H1 (cell line): Measurements from ENCODE around the gene FGGY. TPM values are rescaled to one million over a fixed set of nuclear protein-coding genes. Genes with fewer than 3 reads are reported as not detected.

ENCODE experiments used
- CTCF ChIA-PET: fragments of 300-600 bp; sonication (Branson Sonifier 250); formaldehyde crosslinking; loops from one replicate; lab custom pipeline; 2021; ENCODE audit not compliant: partially characterized antibody; lab: Charles Lee
- POLR2A ChIA-PET: fragments of 300-600 bp; sonication (Branson Sonifier 250); formaldehyde crosslinking; loops from one replicate; lab custom pipeline; 2021; ENCODE audit warnings: inconsistent platforms; ENCODE audit not compliant: partially characterized antibody; lab: Charles Lee
- DNase-seq, 2 experiments: peaks; one replicate each; pipeline versions ENCODE4 v3.0.0 to v3.0.0-alpha.2; 2010 to 2022; ENCODE audit warnings: low spot score in 2 of 2, low read depth in 1 of 2, mixed read lengths in 1 of 2
- FAIRE-seq: peaks from 2 replicates; lab custom pipeline; 2011; peaks lifted over from hg19 to GRCh38; lab: Jason Lieb, UNC
- H2AFZ ChIP-seq: 2 replicates; pipeline ENCODE4 v1.8.1; 2012; ENCODE audit warnings: low read length, inconsistent platforms
- H2AK5ac ChIP-seq: 2 replicates; pipeline ENCODE4 v1.6.1; 2013; ENCODE audit warnings: low read depth, low read length
- H2BK120ac ChIP-seq: replicated peaks from 2 replicates; pipeline ENCODE3; 2013; ENCODE audit warnings: low read depth, low read length, inconsistent platforms
- H2BK12ac ChIP-seq: 2 replicates; pipeline ENCODE4 v1.6.1; 2013; ENCODE audit warnings: low read depth, low read length
- H2BK15ac ChIP-seq: 2 replicates; pipeline ENCODE4 v1.6.1; 2013; ENCODE audit warnings: low read length
- H2BK20ac ChIP-seq: 2 replicates; pipeline ENCODE4 v1.6.1; 2013; ENCODE audit warnings: low read length
- H2BK5ac ChIP-seq: 2 replicates; pipeline ENCODE4 v1.6.1; 2013; ENCODE audit warnings: low read depth, low read length
- H3K14ac ChIP-seq: 2 replicates; pipeline ENCODE4 v1.6.1; 2013; ENCODE audit warnings: inconsistent platforms; ENCODE audit not compliant: insufficient read length
- H3K18ac ChIP-seq: 2 replicates; pipeline ENCODE4 v1.6.1; 2013; ENCODE audit warnings: low read length; ENCODE audit errors: extremely low read depth
- H3K23ac ChIP-seq: 2 replicates; pipeline ENCODE4 v1.6.1; 2013; ENCODE audit warnings: inconsistent platforms; ENCODE audit not compliant: insufficient read length
- H3K23me2 ChIP-seq: 2 replicates; pipeline ENCODE4 v1.6.1; 2013; ENCODE audit warnings: low read depth, low read length
- H3K27ac ChIP-seq: 2 replicates; pipeline ENCODE4 v1.6.1; 2011; ENCODE audit warnings: low read depth, low read length, inconsistent platforms
- H3K27me3 ChIP-seq, 4 experiments: replicated peaks in 1 of 4; 1 replicate in 1 of 4; 2 replicates in 3 of 4; pipeline versions ENCODE4 v1.6.1 to v1.8.1; 2011 to 2013; ENCODE audit warnings: low read length in 3 of 4, mild to moderate bottlenecking in 3 of 4, inconsistent platforms in 2 of 4, mixed read lengths in 2 of 4, moderate library complexity in 1 of 4; ENCODE audit not compliant: control insufficient read depth in 3 of 4, insufficient read depth in 3 of 4; ENCODE audit errors: extremely low read depth in 1 of 4
- H3K36me3 ChIP-seq, 4 experiments: 2 replicates each; pipeline versions ENCODE4 v1.6.1 to v1.8.1; 2011 to 2013; ENCODE audit warnings: mild to moderate bottlenecking in 4 of 4, low read length in 3 of 4, moderate library complexity in 2 of 4, control low read depth in 1 of 4, inconsistent platforms in 1 of 4; ENCODE audit not compliant: insufficient read depth in 4 of 4, control insufficient read depth in 2 of 4
- H3K4ac ChIP-seq: replicated peaks from 2 replicates; pipeline ENCODE3; 2013; ENCODE audit warnings: low read length, low read depth, mixed read lengths, inconsistent platforms; ENCODE audit not compliant: insufficient read length
- H3K4me1 ChIP-seq, 4 experiments: replicated peaks in 1 of 4; 1 replicate in 1 of 4; 2 replicates in 3 of 4; pipeline versions ENCODE4 v1.6.1 to v1.8.1; 2011 to 2013; ENCODE audit warnings: low read length in 3 of 4, inconsistent platforms in 2 of 4, mixed read lengths in 1 of 4; ENCODE audit not compliant: insufficient read depth in 4 of 4, control insufficient read depth in 3 of 4
- H3K4me2 ChIP-seq, 2 experiments: 2 replicates each; pipeline versions ENCODE4 v1.6.1 to v1.8.1; 2011 to 2013; ENCODE audit warnings: low read depth in 2 of 2, low read length in 2 of 2, control low read depth in 1 of 2, inconsistent platforms in 1 of 2, mild to moderate bottlenecking in 1 of 2; ENCODE audit not compliant: insufficient read depth in 1 of 2
- H3K4me3 ChIP-seq, 4 experiments: fragments of 200-600, 300-600 bp in 1 of 4; sonication (generic), shearing (Covaris generic), sonication (Bioruptor Twin) in 1 of 4; 2 replicates each; pipeline versions ENCODE4 v1.5.1 to v1.8.1; 2011 to 2016; ENCODE audit warnings: low read length in 4 of 4, low read depth in 3 of 4, control low read depth in 2 of 4, inconsistent platforms in 2 of 4, mild to moderate bottlenecking in 2 of 4, mixed read lengths in 1 of 4, moderate library complexity in 1 of 4; ENCODE audit not compliant: insufficient read depth in 2 of 4; ENCODE audit errors: extremely low read depth in 1 of 4
- H3K56ac ChIP-seq: replicated peaks from 2 replicates; pipeline ENCODE3; 2013; ENCODE audit warnings: low read depth, mild to moderate bottlenecking, mixed read lengths, low read length, inconsistent platforms; ENCODE audit not compliant: insufficient read length
- H3K79me1 ChIP-seq: 2 replicates; pipeline ENCODE4 v1.6.1; 2013; ENCODE audit warnings: low read depth, low read length, control low read depth
- H3K79me2 ChIP-seq, 2 experiments: 2 replicates each; pipeline versions ENCODE4 v1.6.1 to v1.8.1; 2012 to 2013; ENCODE audit warnings: low read length in 2 of 2, mild to moderate bottlenecking in 2 of 2, inconsistent platforms in 1 of 2; ENCODE audit not compliant: insufficient read depth in 2 of 2, control insufficient read depth in 1 of 2
- H3K9ac ChIP-seq, 4 experiments: replicated peaks in 1 of 4; 1 replicate in 1 of 4; 2 replicates in 3 of 4; pipeline versions ENCODE4 v1.6.1 to v1.8.1; 2011 to 2013; ENCODE audit warnings: low read depth in 3 of 4, low read length in 3 of 4, control low read depth in 2 of 4, mild to moderate bottlenecking in 2 of 4, moderate library complexity in 2 of 4, inconsistent platforms in 1 of 4; ENCODE audit errors: extremely low read depth in 1 of 4
- H3K9me3 ChIP-seq, 2 experiments: 2 replicates each; pipeline versions ENCODE4 v1.6.1 to v1.8.1; 2012 to 2013; ENCODE audit warnings: mild to moderate bottlenecking in 2 of 2, moderate library complexity in 2 of 2, control low read depth in 1 of 2, inconsistent platforms in 1 of 2, low read depth in 1 of 2, low read length in 1 of 2, mixed read lengths in 1 of 2; ENCODE audit not compliant: insufficient read depth in 2 of 2
- H4K20me1 ChIP-seq, 2 experiments: replicated peaks in 1 of 2; 2 replicates each; pipeline versions ENCODE3 to v1.8.1; 2011 to 2013; ENCODE audit warnings: inconsistent platforms in 2 of 2, low read length in 2 of 2, mild to moderate bottlenecking in 1 of 2; ENCODE audit not compliant: insufficient read depth in 2 of 2, control insufficient read depth in 1 of 2
- H4K5ac ChIP-seq: 2 replicates; pipeline ENCODE4 v1.6.1; 2013; ENCODE audit warnings: low read length, low read depth, mixed read lengths, inconsistent platforms; ENCODE audit not compliant: insufficient read length
- H4K8ac ChIP-seq: 2 replicates; pipeline ENCODE4 v1.8.0; 2013; ENCODE audit warnings: mild to moderate bottlenecking, moderate library complexity, low read length, inconsistent platforms; ENCODE audit not compliant: insufficient read depth; ENCODE audit errors: extremely low read depth
- H4K91ac ChIP-seq: replicated peaks from 2 replicates; pipeline ENCODE3; 2013; ENCODE audit warnings: low read length, mixed read lengths, inconsistent platforms; ENCODE audit not compliant: insufficient read length
- ATF3 ChIP-seq: IDR thresholded peaks from 2 replicates; pipeline ENCODE4 v1.6.1; 2011; ENCODE audit warnings: low read depth, mild to moderate bottlenecking, low read length; ENCODE audit not compliant: insufficient read depth
- CTCF ChIP-seq, 3 experiments: IDR thresholded peaks; 1 replicate in 2 of 3; 2 replicates in 1 of 3; pipeline versions ENCODE4 v1.5.1 to v1.6.1; 2011; ENCODE audit warnings: low read length in 3 of 3, mild to moderate bottlenecking in 3 of 3, inconsistent platforms in 2 of 3, low read depth in 1 of 3, moderate library complexity in 1 of 3; ENCODE audit not compliant: insufficient read depth in 1 of 3; ENCODE audit errors: control extremely low read depth in 1 of 3
- KDM4A ChIP-seq: IDR thresholded peaks from one replicate; pipeline ENCODE4 v1.7.1; 2012; ENCODE audit warnings: low read depth, mild to moderate bottlenecking, moderate library complexity, low read length, inconsistent platforms; ENCODE audit not compliant: severe bottlenecking
- KDM5A ChIP-seq: fragments of 200-600 bp; IDR thresholded peaks from 2 replicates; pipeline ENCODE4 v1.7.1; 2012; ENCODE audit warnings: mild to moderate bottlenecking, low read length, inconsistent platforms, mixed read lengths
- RXRA ChIP-seq: IDR thresholded peaks from 2 replicates; pipeline ENCODE4 v1.6.1; 2011; ENCODE audit warnings: low read depth, mild to moderate bottlenecking, low read length, moderate library complexity; ENCODE audit not compliant: insufficient read depth
- SRF ChIP-seq: IDR thresholded peaks from 2 replicates; pipeline ENCODE4 v1.6.1; 2011; ENCODE audit warnings: mild to moderate bottlenecking, low read depth, low read length, moderate library complexity
- WGBS, 2 experiments: shearing (Covaris generic) in 1 of 2; methylation state at CpG; one replicate each; pipeline versions ENCODE4 v1.1.6 to v1.1.7; 2013 to 2015; ENCODE audit warnings: low lambda C conversion rate in 2 of 2, mixed read lengths in 2 of 2, inconsistent platforms in 1 of 2, low coverage in 1 of 2, missing lambda C conversion rate in 1 of 2; ENCODE audit not compliant: insufficient replicate concordance in 2 of 2, insufficient coverage in 1 of 2, insufficient read length in 1 of 2; ENCODE audit errors: extremely low coverage in 1 of 2, missing lambda C conversion rate in 1 of 2; 5-methylcytosine and 5-hydroxymethylcytosine counted together
- polyA plus RNA-seq, 7 experiments: library from polyadenylated mRNA; depleted of rRNA in 3 of 7; stranded (reverse) in 5 of 7; unstranded in 2 of 7; fragments of >200 nt in 5 of 7; fragments of 200-250 nt in 2 of 7; gene quantifications; 1 replicate in 5 of 7; 2 replicates in 1 of 7; 4 replicates in 1 of 7; pipeline versions ENCODE4 v1.2.1 to v1.2.3, GENCODE V29; 2011 to 2013; ENCODE audit warnings: missing spikeins in 2 of 7, mixed read lengths in 2 of 7
- total RNA-seq: library from RNA; stranded (reverse); fragmentation: NEBNext Ultra II Directional; extraction: Animal tissue kit (Norgen Biotek cat#: 25700); gene quantifications from 2 replicates; pipeline ENCODE4 v1.2.1, GENCODE V29; 2021

Gene FGGY
- total and polyA plus RNA-seq, 2 of the 8 experiments (the other 6 are each of a cell fraction or from before 2014, with no cell fraction given): 10.3 to 12.5 TPM

- Histone ChIP-seq H3K4me1 (peaks cover 0 to 6% (median 2%) of the 10 kb centered on the region in 4 experiments; a peak in 1 of 7 replicates), H3K23me2 (no peaks in the 10 kb centered on the region), H3K9ac (no peak overlapping the region), H2BK20ac (no peak overlapping the region), H3K18ac (no peak overlapping the region), H3K79me2 (no peaks in the 10 kb centered on the region), H4K8ac (no peak overlapping the region), H3K36me3 (no peaks in the 10 kb centered on the region), H2BK15ac (no peak overlapping the region), H2BK120ac (no peak overlapping the region), H3K4me3 (no peak overlapping the region), H4K20me1 (no peaks in the 10 kb centered on the region), H4K91ac (no peak overlapping the region), H3K56ac (no peak overlapping the region), H3K14ac (no peak overlapping the region), H3K27ac (no peak overlapping the region), H2AK5ac (no peak overlapping the region), H3K23ac (no peak overlapping the region), H2BK5ac (no peak overlapping the region), H2BK12ac (no peak overlapping the region), H4K5ac (no peak overlapping the region), H3K9me3 (no peaks in the 10 kb centered on the region), H3K4me2 (no peak overlapping the region), H3K79me1 (no peaks in the 10 kb centered on the region), H3K4ac (no peak overlapping the region), H3K27me3 (peaks cover 0 to 1% (median 0%) of the 10 kb centered on the region in 4 experiments; a peak in 1 of 7 replicates), H2AFZ (no peak overlapping the region)
- DNase-seq (no peak), FAIRE-seq (no peak)
- 75% methylated on average over 5 of the region's 5 CpGs; no CpG with 5 or more reads in 1 of the 2 experiments for WGBS, 2 experiments
- CTCF ChIA-PET: interaction anchor here (1.0 kb wide), 1 partner anchor 14 kb away, joined by 3 read pairs; no protein-coding TSS in a partner anchor
- POLR2A ChIA-PET: no interaction called here
- TF ChIP-seq KDM5A: no peak
- TF ChIP-seq ATF3: no peak
- TF ChIP-seq RXRA: no peak
- TF ChIP-seq SRF: no peak
- no peak for TF ChIP-seq CTCF (IDR thresholded peaks at IDR 0.05; ENCODE audit: control extremely low read depth in 1 of 3, insufficient read depth in 1 of 3, low read depth in 1 of 3, low read length in 3 of 3)
- TF ChIP-seq KDM4A: no peak
Measured at GRCh38 chr1:59765011-59765730, 468.3 kb downstream of the FGGY start.
